C4-2B (cell line): ENCODE data around the gene PPP1CC.

Experiments
- CTCF ChIP-seq: fragments of 450-650 bp; conservative IDR thresholded peaks from 2 replicates; pipeline ENCODE4 v1.5.1; 2017; ENCODE audit warnings: mild to moderate bottlenecking
- ZFX ChIP-seq: fragments of 450-650 bp; IDR thresholded peaks from 2 replicates; pipeline ENCODE4 v1.6.1; 2017

GRCh38 chr12:110697236-110697635 is 45.5 kb downstream of the PPP1CC start:
- TF ChIP-seq CTCF (no peak), ZFX (no peak)
